Trophoblast cell (in vitro differentiated cells and primary cell): Measurements from ENCODE around the gene PLXNA2.

Experiments
- DNase-seq, 2 donors: peaks; one replicate each; pipeline ENCODE4 v3.0.0-alpha.2; 2016
- H2AFZ ChIP-seq: 2 replicates; pipeline ENCODE4 v1.6.1; 2013; ENCODE audit warnings: low read length, moderate library complexity, mild to moderate bottlenecking; ENCODE audit not compliant: insufficient read depth, poor library complexity
- H2AK5ac ChIP-seq: 2 replicates; pipeline ENCODE4 v1.6.1; 2013; ENCODE audit warnings: mild to moderate bottlenecking, low read length
- H2BK120ac ChIP-seq: 2 replicates; pipeline ENCODE4 v1.6.1; 2013; ENCODE audit warnings: low read length, mild to moderate bottlenecking, moderate library complexity; ENCODE audit not compliant: insufficient read depth, poor library complexity
- H2BK12ac ChIP-seq: 2 replicates; pipeline ENCODE4 v1.6.1; 2013; ENCODE audit warnings: mild to moderate bottlenecking, low read length, moderate library complexity
- H2BK5ac ChIP-seq: 2 replicates; pipeline ENCODE4 v1.6.1; 2013; ENCODE audit warnings: low read length, low read depth, moderate library complexity, mild to moderate bottlenecking; ENCODE audit not compliant: poor library complexity
- H3K14ac ChIP-seq: 2 replicates; pipeline ENCODE4 v1.6.1; 2013; ENCODE audit warnings: mild to moderate bottlenecking, low read length
- H3K18ac ChIP-seq: 2 replicates; pipeline ENCODE4 v1.6.1; 2013; ENCODE audit warnings: mild to moderate bottlenecking, low read length
- H3K23ac ChIP-seq: 2 replicates; pipeline ENCODE4 v1.6.1; 2013; ENCODE audit warnings: low read length
- H3K27ac ChIP-seq: 2 replicates; pipeline ENCODE4 v1.5.1; 2013; ENCODE audit warnings: low read depth, mild to moderate bottlenecking, inconsistent platforms, low read length, moderate library complexity
- H3K27me3 ChIP-seq: 2 replicates; pipeline ENCODE4 v1.6.1; 2013; ENCODE audit warnings: inconsistent platforms, mild to moderate bottlenecking, low read length, moderate library complexity; ENCODE audit not compliant: insufficient read depth
- H3K36me3 ChIP-seq, 2 experiments: 1 replicate in 1 of 2; 2 replicates in 1 of 2; pipeline ENCODE4 v1.6.1; 2013; ENCODE audit warnings: low read length in 2 of 2, mild to moderate bottlenecking in 2 of 2, moderate library complexity in 1 of 2; ENCODE audit not compliant: insufficient read depth in 2 of 2, control insufficient read depth in 1 of 2
- H3K4ac ChIP-seq: 2 replicates; pipeline ENCODE4 v1.6.1; 2013; ENCODE audit warnings: low read depth, mild to moderate bottlenecking, low read length, moderate library complexity
- H3K4me1 ChIP-seq, 2 experiments: 1 replicate in 1 of 2; 2 replicates in 1 of 2; pipeline ENCODE4 v1.6.1; 2013; ENCODE audit warnings: low read length in 2 of 2, mild to moderate bottlenecking in 2 of 2, moderate library complexity in 1 of 2; ENCODE audit not compliant: insufficient read depth in 2 of 2, control insufficient read depth in 1 of 2
- H3K4me2 ChIP-seq: 2 replicates; pipeline ENCODE4 v1.6.1; 2013; ENCODE audit warnings: inconsistent platforms, mild to moderate bottlenecking, low read length, moderate library complexity
- H3K4me3 ChIP-seq: 2 replicates; pipeline ENCODE4 v1.5.1; 2013; ENCODE audit warnings: mild to moderate bottlenecking, low read depth, low read length, inconsistent platforms
- H3K79me1 ChIP-seq: one replicate; pipeline ENCODE4 v1.6.1; 2013; ENCODE audit warnings: low read length
- H3K79me2 ChIP-seq: 2 replicates; pipeline ENCODE4 v1.6.1; 2013; ENCODE audit warnings: low read length, mild to moderate bottlenecking; ENCODE audit not compliant: control insufficient read depth, insufficient read depth, poor library complexity
- H3K9ac ChIP-seq: 2 replicates; pipeline ENCODE4 v1.6.1; 2013; ENCODE audit warnings: mild to moderate bottlenecking, low read length
- H3K9me3 ChIP-seq: 2 replicates; pipeline ENCODE4 v1.6.1; 2013; ENCODE audit warnings: low read depth, mild to moderate bottlenecking, control low read depth, inconsistent platforms, low read length; ENCODE audit not compliant: insufficient read depth
- H4K12ac ChIP-seq: 2 replicates; pipeline ENCODE4 v1.6.1; 2013; ENCODE audit warnings: low read depth, mild to moderate bottlenecking, low read length, moderate library complexity
- H4K8ac ChIP-seq: 2 replicates; pipeline ENCODE4 v1.6.1; 2013; ENCODE audit warnings: low read depth, mild to moderate bottlenecking, low read length, moderate library complexity
- H4K91ac ChIP-seq: one replicate; pipeline ENCODE4 v1.6.1; 2013; ENCODE audit warnings: low read depth, mild to moderate bottlenecking, low read length, moderate library complexity
- WGBS: extraction: QIAGEN DNeasy Blood & Tissue Kit; methylation state at CpG from one replicate; pipeline ENCODE4 v1.1.7; 2013; ENCODE audit warnings: missing lambda C conversion rate; ENCODE audit not compliant: insufficient read length, insufficient coverage; ENCODE audit errors: extremely low coverage; 5-methylcytosine and 5-hydroxymethylcytosine counted together

PLXNA2 gene

GRCh38 chr1:208031932-208032320, 212.3 kb downstream of the PLXNA2 start:
- no peak overlapping the region for H2AK5ac ChIP-seq
- peaks cover 64 to 78% of the 10 kb centered on the region in 2 experiments for H3K36me3 ChIP-seq
- no peak overlapping the region for H2BK120ac ChIP-seq
- no peak overlapping the region for H3K4me3 ChIP-seq
- H3K23ac ChIP-seq: no peak overlapping the region
- H3K79me1 ChIP-seq: no peaks in the 10 kb centered on the region
- H2BK5ac ChIP-seq: no peak overlapping the region
- no peaks in the 10 kb centered on the region for H3K79me2 ChIP-seq
- no peak overlapping the region for H3K14ac ChIP-seq
- H4K12ac ChIP-seq: no peak overlapping the region
- no peaks in the 10 kb centered on the region for H3K9me3 ChIP-seq
- no peak overlapping the region for H3K9ac ChIP-seq
- no CpG with 5 or more reads among the region's 4 CpGs for WGBS
- no peaks in the 10 kb centered on the region for H3K27me3 ChIP-seq
- no peak overlapping the region for H4K8ac ChIP-seq
- H3K4me1 ChIP-seq: peaks cover 7% of the 10 kb centered on the region in 2 experiments
- no peak overlapping the region for H3K27ac ChIP-seq
- peak in 1 of 2 donors; percentile 40 for DNase-seq
- H3K4me2 ChIP-seq: no peak overlapping the region
- H3K4ac ChIP-seq: no peak overlapping the region
- no peak overlapping the region for H2BK12ac ChIP-seq
- no peak overlapping the region for H4K91ac ChIP-seq
- H3K18ac ChIP-seq: no peak overlapping the region
- no peak overlapping the region for H2AFZ ChIP-seq

GRCh38 chr1:208031316-208031931, 212.8 kb downstream of the PLXNA2 start:
- H2AK5ac ChIP-seq: no peak overlapping the region
- no peaks in the 10 kb centered on the region for H3K27me3 ChIP-seq
- no peak overlapping the region for H4K12ac ChIP-seq
- no CpG with 5 or more reads among the region's 10 CpGs for WGBS
- H3K79me1 ChIP-seq: no peaks in the 10 kb centered on the region
- H3K4me3 ChIP-seq: no peak overlapping the region
- H3K23ac ChIP-seq: no peak overlapping the region
- no peak overlapping the region for H4K91ac ChIP-seq
- no peak overlapping the region for H3K4ac ChIP-seq
- no peaks in the 10 kb centered on the region for H3K9me3 ChIP-seq
- no peak for DNase-seq
- H3K36me3 ChIP-seq: peaks cover 66 to 76% of the 10 kb centered on the region in 2 experiments
- H2BK12ac ChIP-seq: no peak overlapping the region
- H3K4me1 ChIP-seq: peaks cover 7% of the 10 kb centered on the region in 2 experiments
- H3K4me2 ChIP-seq: no peak overlapping the region
- no peak overlapping the region for H3K18ac ChIP-seq
- H4K8ac ChIP-seq: no peak overlapping the region
- H3K14ac ChIP-seq: no peak overlapping the region
- H3K27ac ChIP-seq: no peak overlapping the region
- no peak overlapping the region for H3K9ac ChIP-seq
- H2AFZ ChIP-seq: no peak overlapping the region
- no peak overlapping the region for H2BK120ac ChIP-seq
- no peak overlapping the region for H2BK5ac ChIP-seq
- no peaks in the 10 kb centered on the region for H3K79me2 ChIP-seq

- no peak overlapping the region for H3K4me2 ChIP-seq
- no peak for DNase-seq
- peaks cover 8 to 9% of the 10 kb centered on the region in 2 experiments for H3K4me1 ChIP-seq
- H3K79me1 ChIP-seq: no peaks in the 10 kb centered on the region
- no peaks in the 10 kb centered on the region for H3K27me3 ChIP-seq
- H2BK12ac ChIP-seq: no peak overlapping the region
- H3K36me3 ChIP-seq: peaks cover 68 to 73% of the 10 kb centered on the region in 2 experiments
- H2BK5ac ChIP-seq: no peak overlapping the region
- no peak overlapping the region for H4K91ac ChIP-seq
- H3K18ac ChIP-seq: no peak overlapping the region
- no peak overlapping the region for H4K12ac ChIP-seq
- H3K14ac ChIP-seq: no peak overlapping the region
- no peak overlapping the region for H3K4ac ChIP-seq
- no peak overlapping the region for H3K23ac ChIP-seq
- no peak overlapping the region for H3K9ac ChIP-seq
- no peak overlapping the region for H3K4me3 ChIP-seq
- H3K9me3 ChIP-seq: no peaks in the 10 kb centered on the region
- H2AK5ac ChIP-seq: no peak overlapping the region
- no peaks in the 10 kb centered on the region for H3K79me2 ChIP-seq
- H2AFZ ChIP-seq: no peak overlapping the region
- no peak overlapping the region for H2BK120ac ChIP-seq
- no peak overlapping the region for H4K8ac ChIP-seq
- no CpG with 5 or more reads among the region's 12 CpGs for WGBS
- H3K27ac ChIP-seq: no peak overlapping the region
Measured at GRCh38 chr1:208030288-208031091, 213.7 kb downstream of the PLXNA2 start.

GRCh38 chr1:208029381-208030287, 214.6 kb downstream of the PLXNA2 start:
- no peak overlapping the region for H2BK12ac ChIP-seq
- no peak overlapping the region for H3K9ac ChIP-seq
- H2BK120ac ChIP-seq: no peak overlapping the region
- WGBS: no CpG with 5 or more reads among the region's 13 CpGs
- DNase-seq: peak in 1 of 2 donors; percentile 18
- no peak overlapping the region for H3K27ac ChIP-seq
- H3K4ac ChIP-seq: no peak overlapping the region
- H4K12ac ChIP-seq: no peak overlapping the region
- peaks cover 9 to 14% of the 10 kb centered on the region in 2 experiments for H3K4me1 ChIP-seq
- H2AK5ac ChIP-seq: no peak overlapping the region
- H4K91ac ChIP-seq: no peak overlapping the region
- no peaks in the 10 kb centered on the region for H3K79me1 ChIP-seq
- H3K23ac ChIP-seq: no peak overlapping the region
- no peak overlapping the region for H2BK5ac ChIP-seq
- no peaks in the 10 kb centered on the region for H3K79me2 ChIP-seq
- no peak overlapping the region for H3K14ac ChIP-seq
- no peak overlapping the region for H3K4me2 ChIP-seq
- no peak overlapping the region for H2AFZ ChIP-seq
- H3K36me3 ChIP-seq: peaks cover 68 to 73% of the 10 kb centered on the region in 2 experiments
- H3K4me3 ChIP-seq: no peak overlapping the region
- no peaks in the 10 kb centered on the region for H3K9me3 ChIP-seq
- no peaks in the 10 kb centered on the region for H3K27me3 ChIP-seq
- H3K18ac ChIP-seq: no peak overlapping the region
- H4K8ac ChIP-seq: no peak overlapping the region
